H9 (cell line): ENCODE results near the gene UFC1. TPM values are rescaled to one million over a fixed set of nuclear protein-coding genes. Genes with fewer than 3 reads are reported as not detected.

Experiments
- DNase-seq: peaks from one replicate; pipeline ENCODE4 v3.0.0-alpha.2; 2017
- H2AFZ ChIP-seq: one replicate; pipeline ENCODE4 v1.6.1; 2013; ENCODE audit warnings: mild to moderate bottlenecking, low read length, control low read depth, moderate library complexity
- H2AK5ac ChIP-seq: 2 replicates; pipeline ENCODE4 v1.6.1; 2013; ENCODE audit warnings: low read length, control low read depth, mixed read lengths; ENCODE audit not compliant: insufficient read length
- H2BK120ac ChIP-seq: one replicate; pipeline ENCODE4 v1.6.1; 2013; ENCODE audit warnings: low read depth, mild to moderate bottlenecking, low read length, control low read depth, inconsistent platforms; ENCODE audit not compliant: poor library complexity, severe bottlenecking
- H2BK12ac ChIP-seq: 2 replicates; pipeline ENCODE4 v1.6.1; 2013; ENCODE audit warnings: low read length, control low read depth, mixed read lengths, low read depth; ENCODE audit not compliant: insufficient read length
- H2BK15ac ChIP-seq: 2 replicates; pipeline ENCODE4 v1.6.1; 2013; ENCODE audit warnings: low read depth, low read length, control low read depth
- H2BK20ac ChIP-seq: one replicate; pipeline ENCODE4 v1.6.1; 2013; ENCODE audit warnings: low read depth, mild to moderate bottlenecking, low read length, control low read depth, inconsistent platforms; ENCODE audit not compliant: poor library complexity, severe bottlenecking
- H2BK5ac ChIP-seq: 2 replicates; pipeline ENCODE4 v1.6.1; 2013; ENCODE audit warnings: low read length, control low read depth, mixed read lengths; ENCODE audit not compliant: insufficient read length
- H3K14ac ChIP-seq: 2 replicates; pipeline ENCODE4 v1.6.1; 2013; ENCODE audit warnings: low read length, control low read depth; ENCODE audit not compliant: insufficient read depth
- H3K18ac ChIP-seq: 2 replicates; pipeline ENCODE4 v1.6.1; 2013; ENCODE audit warnings: low read depth, mild to moderate bottlenecking, mixed read lengths, low read length, control low read depth; ENCODE audit not compliant: insufficient read length
- H3K23ac ChIP-seq: 2 replicates; pipeline ENCODE4 v1.6.1; 2013; ENCODE audit warnings: low read length, control low read depth, mixed read lengths, low read depth; ENCODE audit not compliant: insufficient read length
- H3K23me2 ChIP-seq: 2 replicates; pipeline ENCODE4 v1.6.1; 2013; ENCODE audit warnings: low read depth, mild to moderate bottlenecking, mixed read lengths, low read length, control low read depth; ENCODE audit not compliant: insufficient read length, poor library complexity, severe bottlenecking
- H3K27ac ChIP-seq: 2 replicates; pipeline ENCODE4 v1.5.1; 2013; ENCODE audit warnings: low read length, control low read depth, mixed read lengths, low read depth; ENCODE audit not compliant: insufficient read length
- H3K27me3 ChIP-seq: 2 replicates; pipeline ENCODE4 v1.6.1; 2013; ENCODE audit warnings: low read length, control low read depth, inconsistent platforms; ENCODE audit not compliant: insufficient read depth
- H3K4ac ChIP-seq: 2 replicates; pipeline ENCODE4 v1.6.1; 2013; ENCODE audit warnings: low read depth, mild to moderate bottlenecking, control low read depth, inconsistent platforms, low read length, moderate library complexity
- H3K4me1 ChIP-seq: 2 replicates; pipeline ENCODE4 v1.6.1; 2013; ENCODE audit warnings: low read length, control low read depth, inconsistent platforms; ENCODE audit not compliant: insufficient read depth
- H3K4me2 ChIP-seq: 2 replicates; pipeline ENCODE4 v1.6.1; 2013; ENCODE audit warnings: low read length, control low read depth, mixed read lengths; ENCODE audit not compliant: insufficient read length, insufficient read depth
- H3K56ac ChIP-seq: 2 replicates; pipeline ENCODE4 v1.6.1; 2013; ENCODE audit warnings: low read depth, mild to moderate bottlenecking, mixed read lengths, low read length, control low read depth; ENCODE audit not compliant: insufficient read length
- H3K79me1 ChIP-seq: 2 replicates; pipeline ENCODE4 v1.6.1; 2013; ENCODE audit warnings: low read depth, mild to moderate bottlenecking, moderate library complexity, low read length, control low read depth, inconsistent platforms; ENCODE audit not compliant: insufficient read depth, poor library complexity, severe bottlenecking
- H3K79me2 ChIP-seq: 2 replicates; pipeline ENCODE4 v1.6.1; 2013; ENCODE audit warnings: low read length, control low read depth, inconsistent platforms; ENCODE audit not compliant: insufficient read depth
- H3K9ac ChIP-seq: 2 replicates; pipeline ENCODE4 v1.6.1; 2013; ENCODE audit warnings: low read length, control low read depth, mixed read lengths; ENCODE audit not compliant: insufficient read length; ENCODE audit errors: extremely low read depth
- H3K9me3 ChIP-seq: one replicate; pipeline ENCODE4 v1.6.1; 2013; ENCODE audit warnings: low read depth, low read length, inconsistent platforms; ENCODE audit not compliant: control insufficient read depth
- H3T11ph ChIP-seq: one replicate; pipeline ENCODE4 v1.6.1; 2013; ENCODE audit warnings: mild to moderate bottlenecking, low read length, control low read depth, inconsistent platforms
- H4K20me1 ChIP-seq: one replicate; pipeline ENCODE4 v1.6.1; 2013; ENCODE audit not compliant: control insufficient read depth, insufficient read length, insufficient read depth
- H4K5ac ChIP-seq: 2 replicates; pipeline ENCODE4 v1.6.1; 2013; ENCODE audit warnings: low read depth, mild to moderate bottlenecking, mixed read lengths, low read length, control low read depth; ENCODE audit not compliant: insufficient read length
- H4K8ac ChIP-seq: replicated peaks from 2 replicates; pipeline ENCODE4 v1.6.1; 2013; ENCODE audit warnings: low read length, control low read depth, mixed read lengths, low read depth; ENCODE audit not compliant: insufficient read length
- H4K91ac ChIP-seq: 2 replicates; pipeline ENCODE4 v1.6.1; 2013; ENCODE audit warnings: low read depth, mild to moderate bottlenecking, moderate library complexity, mixed read lengths, low read length, control low read depth; ENCODE audit not compliant: insufficient read length
- H3K27ac Mint-ChIP-seq, 3 experiments: 2 replicates in 2 of 3; 3 replicates in 1 of 3; pipeline ENCODE4 v1.8.0; 2020 to 2021; ENCODE audit warnings: mixed read lengths in 3 of 3, mild to moderate bottlenecking in 1 of 3, moderate library complexity in 1 of 3
- H3K27me3 Mint-ChIP-seq: 2 replicates; pipeline ENCODE4 v1.8.0; 2021; ENCODE audit warnings: low read depth, mild to moderate bottlenecking, moderate library complexity, mixed read lengths
- H3K36me3 Mint-ChIP-seq, 3 experiments: 2 replicates in 2 of 3; 3 replicates in 1 of 3; pipeline ENCODE4 v1.8.0; 2020 to 2021; ENCODE audit warnings: low read depth in 3 of 3, mixed read lengths in 3 of 3; ENCODE audit not compliant: insufficient read depth in 1 of 3
- H3K4me1 Mint-ChIP-seq, 2 experiments: 2 replicates each; pipeline ENCODE4 v1.8.0; 2020; ENCODE audit warnings: mixed read lengths in 2 of 2
- H3K4me3 Mint-ChIP-seq, 2 experiments: 2 replicates in 1 of 2; 3 replicates in 1 of 2; pipeline ENCODE4 v1.8.0; 2020 to 2021; ENCODE audit warnings: mild to moderate bottlenecking in 2 of 2, mixed read lengths in 2 of 2, moderate library complexity in 1 of 2
- H3K9me3 Mint-ChIP-seq, 2 experiments: 2 replicates in 1 of 2; 3 replicates in 1 of 2; pipeline ENCODE4 v1.8.0; 2020; ENCODE audit warnings: mild to moderate bottlenecking in 2 of 2, mixed read lengths in 2 of 2, moderate library complexity in 1 of 2
- CTCF ChIP-seq: fragments of 200-600 bp; sonication (generic); conservative IDR thresholded peaks from 3 replicates; pipeline ENCODE4 v1.8.0; 2021; ENCODE audit warnings: antibody characterized with exemption, mild to moderate bottlenecking
- WGBS: extraction: QIAGEN DNeasy Blood & Tissue Kit; methylation state at CpG from one replicate; pipeline ENCODE4 v1.1.7; 2013; ENCODE audit warnings: missing lambda C conversion rate, low lambda C conversion rate, mixed read lengths; ENCODE audit not compliant: insufficient read length; ENCODE audit errors: extremely low coverage; 5-methylcytosine and 5-hydroxymethylcytosine counted together
- total RNA-seq: library from RNA; stranded (reverse); gene quantifications from 2 replicates; pipeline ENCODE4 v1.2.1, GENCODE V29; 2021

Gene UFC1
- total RNA-seq, 1 experiment from 2014 or later, result 93.4 TPM

GRCh38 chr1:161153176-161153575 lies 602 bp upstream of the UFC1 start:
- Histone ChIP-seq H4K8ac (no peak overlapping the region), H3K79me2 (no peaks in the 10 kb centered on the region), H3K4ac (no peak overlapping the region), H4K91ac (no peak overlapping the region), H3K9me3 (no peaks in the 10 kb centered on the region), H3K4me1 (no peaks in the 10 kb centered on the region), H2AFZ (no peak overlapping the region), H2BK5ac (no peak overlapping the region), H3K14ac (no peak overlapping the region), H3K4me2 (peak overlapping the region; percentile 69), H3K18ac (no peak overlapping the region), H3T11ph (no peak overlapping the region), H2AK5ac (no peak overlapping the region), H4K20me1 (no peaks in the 10 kb centered on the region), H4K5ac (no peak overlapping the region), H3K56ac (no peak overlapping the region), H3K79me1 (no peaks in the 10 kb centered on the region), H2BK15ac (no peak overlapping the region), H3K23me2 (no peaks in the 10 kb centered on the region), H2BK120ac (no peak overlapping the region), H3K27ac (no peak overlapping the region), H2BK12ac (no peak overlapping the region), H3K9ac (no peak overlapping the region), H3K23ac (no peak overlapping the region), H3K27me3 (no peaks in the 10 kb centered on the region), H2BK20ac (peak overlapping the region; percentile 78)
- H3K27ac Mint-ChIP-seq, result peak overlapping the region; percentile 44 to 92 (median 70); a peak in 3 of 7 replicates
- no peaks in the 10 kb centered on the region for H3K27me3 Mint-ChIP-seq
- peaks cover 9 to 15% (median 14%) of the 10 kb centered on the region in 3 experiments; a peak in 6 of 7 replicates for H3K36me3 Mint-ChIP-seq
- no peak for TF ChIP-seq CTCF
- peak overlapping the region; percentile 99 to 100 for H3K4me3 Mint-ChIP-seq
- no CpG with 5 or more reads among the region's 9 CpGs for WGBS
- DNase-seq, result no peak
- no peaks in the 10 kb centered on the region for H3K9me3 Mint-ChIP-seq
- peaks cover 8 to 10% of the 10 kb centered on the region in 2 experiments for H3K4me1 Mint-ChIP-seq
